PFSK-1 (cell line): ENCODE data around the gene HMBS.

ENCODE experiments used
- FOXP2 ChIP-seq: optimal IDR thresholded peaks from 2 replicates; pipeline ENCODE3; 2011; ENCODE audit warnings: borderline replicate concordance, control low read depth, inconsistent platforms; ENCODE audit not compliant: insufficient read depth; ENCODE audit errors: extremely low read length, extremely low read depth
- POLR2AphosphoS5 ChIP-seq: IDR thresholded peaks from 2 replicates; pipeline ENCODE4 v1.6.1; 2012; ENCODE audit warnings: low read depth, mild to moderate bottlenecking, control low read depth, low read length, moderate library complexity
- SIN3A ChIP-seq: IDR thresholded peaks from 2 replicates; pipeline ENCODE4 v1.6.1; 2012; ENCODE audit warnings: mild to moderate bottlenecking, low read length, moderate library complexity, borderline replicate concordance; ENCODE audit not compliant: insufficient read depth
- TAF1 ChIP-seq: IDR thresholded peaks from 2 replicates; pipeline ENCODE4 v1.6.1; 2012; ENCODE audit warnings: low read length, control low read depth, borderline replicate concordance; ENCODE audit not compliant: insufficient read depth
- TF ChIP-seq, protein P1 (sequence below), 2 experiments: IDR thresholded peaks; 2 replicates each; pipeline versions ENCODE4 v1.6.1 to v1.8.0; 2011 to 2012; ENCODE audit warnings: low read depth in 2 of 2, low read length in 2 of 2, control low read depth in 1 of 2, inconsistent platforms in 1 of 2, mild to moderate bottlenecking in 1 of 2, moderate library complexity in 1 of 2; ENCODE audit not compliant: insufficient read depth in 1 of 2

Gene HMBS

DNA sequence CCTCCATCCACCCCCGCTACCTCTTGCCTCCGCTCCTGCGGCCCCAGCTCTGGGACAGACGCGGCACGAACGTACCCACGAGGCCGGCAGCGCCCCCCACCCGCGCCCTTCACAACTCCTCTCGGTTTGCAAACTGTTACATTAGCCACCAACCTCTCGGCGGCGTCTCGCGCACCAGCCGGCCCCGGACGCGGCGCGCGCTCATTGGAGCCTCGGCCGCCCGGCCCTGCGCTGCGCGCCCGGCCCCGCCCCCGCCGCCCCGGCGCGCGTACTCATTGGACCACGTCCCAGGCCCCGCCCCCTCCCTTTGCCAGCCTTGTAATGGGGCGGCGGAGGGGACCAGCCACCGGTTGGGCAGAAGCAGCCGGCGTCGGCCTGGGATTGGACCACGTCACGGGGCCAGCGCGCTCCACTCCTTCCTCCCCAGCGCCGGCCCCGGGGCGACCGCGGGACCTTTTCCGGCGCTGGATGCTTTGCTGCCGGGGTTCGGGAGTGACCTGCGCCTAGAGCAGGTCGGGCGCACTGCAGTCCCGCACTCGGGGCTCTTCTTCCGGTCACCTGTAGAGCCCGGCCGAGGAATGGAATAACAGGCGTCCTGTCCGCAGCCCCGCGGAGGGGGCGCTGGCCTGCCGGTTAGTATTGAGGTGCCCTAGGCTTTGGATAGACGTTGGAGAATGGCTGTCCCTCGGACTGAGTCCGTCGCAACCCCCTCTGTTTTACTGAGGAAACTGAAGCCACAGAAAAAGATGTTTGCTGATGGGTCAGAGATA lies 27.5 kb upstream of the HMBS start, which contains the start of gene HYOU1:
TSS of gene HYOU1 (minus strand) at position 206 of the 770 bp plus-strand sequence. CDS start 1,045 bp downstream, outside the sequence.
- TF ChIP-seq FOXP2 (peak; percentile 47), SIN3A (no peak), TAF1 (peak; percentile 89; the same call in 1 of the 2 replicates), POLR2AphosphoS5 (peak; percentile 74)
- TF ChIP-seq, protein P1, sequence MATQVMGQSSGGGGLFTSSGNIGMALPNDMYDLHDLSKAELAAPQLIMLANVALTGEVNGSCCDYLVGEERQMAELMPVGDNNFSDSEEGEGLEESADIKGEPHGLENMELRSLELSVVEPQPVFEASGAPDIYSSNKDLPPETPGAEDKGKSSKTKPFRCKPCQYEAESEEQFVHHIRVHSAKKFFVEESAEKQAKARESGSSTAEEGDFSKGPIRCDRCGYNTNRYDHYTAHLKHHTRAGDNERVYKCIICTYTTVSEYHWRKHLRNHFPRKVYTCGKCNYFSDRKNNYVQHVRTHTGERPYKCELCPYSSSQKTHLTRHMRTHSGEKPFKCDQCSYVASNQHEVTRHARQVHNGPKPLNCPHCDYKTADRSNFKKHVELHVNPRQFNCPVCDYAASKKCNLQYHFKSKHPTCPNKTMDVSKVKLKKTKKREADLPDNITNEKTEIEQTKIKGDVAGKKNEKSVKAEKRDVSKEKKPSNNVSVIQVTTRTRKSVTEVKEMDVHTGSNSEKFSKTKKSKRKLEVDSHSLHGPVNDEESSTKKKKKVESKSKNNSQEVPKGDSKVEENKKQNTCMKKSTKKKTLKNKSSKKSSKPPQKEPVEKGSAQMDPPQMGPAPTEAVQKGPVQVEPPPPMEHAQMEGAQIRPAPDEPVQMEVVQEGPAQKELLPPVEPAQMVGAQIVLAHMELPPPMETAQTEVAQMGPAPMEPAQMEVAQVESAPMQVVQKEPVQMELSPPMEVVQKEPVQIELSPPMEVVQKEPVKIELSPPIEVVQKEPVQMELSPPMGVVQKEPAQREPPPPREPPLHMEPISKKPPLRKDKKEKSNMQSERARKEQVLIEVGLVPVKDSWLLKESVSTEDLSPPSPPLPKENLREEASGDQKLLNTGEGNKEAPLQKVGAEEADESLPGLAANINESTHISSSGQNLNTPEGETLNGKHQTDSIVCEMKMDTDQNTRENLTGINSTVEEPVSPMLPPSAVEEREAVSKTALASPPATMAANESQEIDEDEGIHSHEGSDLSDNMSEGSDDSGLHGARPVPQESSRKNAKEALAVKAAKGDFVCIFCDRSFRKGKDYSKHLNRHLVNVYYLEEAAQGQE (IDR thresholded peaks at IDR 0.05; ENCODE audit: insufficient read depth in 1 of 2, low read depth in 2 of 2, low read length in 2 of 2): no peak

DNA sequence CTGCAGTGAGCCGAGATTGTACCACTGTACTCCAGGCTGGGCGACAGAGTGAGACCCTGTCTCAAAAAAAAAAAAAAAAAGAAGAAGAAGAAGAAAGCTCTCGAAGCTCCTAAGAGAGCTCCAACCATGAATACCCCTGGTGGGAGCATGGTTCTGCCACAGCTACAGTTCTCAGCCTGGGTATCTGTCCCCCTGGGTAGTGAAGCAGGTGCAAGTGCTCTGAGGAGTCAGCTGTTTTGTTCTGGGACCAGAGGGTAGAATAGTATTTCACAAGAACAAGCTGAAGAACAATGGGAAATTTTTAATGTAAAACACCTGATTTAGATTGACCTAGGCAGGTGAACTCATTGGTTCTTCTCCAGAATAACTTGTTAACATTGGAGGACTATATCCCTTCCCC lies 23.4 kb upstream of the HMBS start:
- TF ChIP-seq POLR2AphosphoS5 (no peak), TAF1 (no peak)
- TF ChIP-seq, protein P1 (IDR thresholded peaks at IDR 0.05; ENCODE audit: insufficient read depth in 1 of 2, low read depth in 2 of 2, low read length in 2 of 2): no peak

GRCh38 chr11:119062779-119063178 lies 21.9 kb upstream of the HMBS start:
- TF ChIP-seq FOXP2 (no peak), POLR2AphosphoS5 (no peak), TAF1 (no peak), SIN3A (no peak)
- TF ChIP-seq, protein P1 (IDR thresholded peaks at IDR 0.05; ENCODE audit: insufficient read depth in 1 of 2, low read depth in 2 of 2, low read length in 2 of 2): no peak

GRCh38 chr11:119065369-119065768 lies 19.3 kb upstream of the HMBS start:
- TF ChIP-seq SIN3A (no peak), TAF1 (no peak), FOXP2 (no peak), POLR2AphosphoS5 (no peak)
- TF ChIP-seq, protein P1 (IDR thresholded peaks at IDR 0.05; ENCODE audit: insufficient read depth in 1 of 2, low read depth in 2 of 2, low read length in 2 of 2): no peak
